Trophoblast cell (in vitro differentiated cells and primary cell): Measurements from ENCODE around the gene ENDOU.

Experiments used
- DNase-seq, 2 donors: peaks; one replicate each; pipeline ENCODE4 v3.0.0-alpha.2; 2016
- H2AFZ ChIP-seq: 2 replicates; pipeline ENCODE4 v1.6.1; 2013; ENCODE audit warnings: low read length, moderate library complexity, mild to moderate bottlenecking; ENCODE audit not compliant: insufficient read depth, poor library complexity
- H2AK5ac ChIP-seq: 2 replicates; pipeline ENCODE4 v1.6.1; 2013; ENCODE audit warnings: mild to moderate bottlenecking, low read length
- H2BK120ac ChIP-seq: 2 replicates; pipeline ENCODE4 v1.6.1; 2013; ENCODE audit warnings: low read length, mild to moderate bottlenecking, moderate library complexity; ENCODE audit not compliant: insufficient read depth, poor library complexity
- H2BK12ac ChIP-seq: 2 replicates; pipeline ENCODE4 v1.6.1; 2013; ENCODE audit warnings: mild to moderate bottlenecking, low read length, moderate library complexity
- H2BK5ac ChIP-seq: 2 replicates; pipeline ENCODE4 v1.6.1; 2013; ENCODE audit warnings: low read length, low read depth, moderate library complexity, mild to moderate bottlenecking; ENCODE audit not compliant: poor library complexity
- H3K14ac ChIP-seq: 2 replicates; pipeline ENCODE4 v1.6.1; 2013; ENCODE audit warnings: mild to moderate bottlenecking, low read length
- H3K18ac ChIP-seq: 2 replicates; pipeline ENCODE4 v1.6.1; 2013; ENCODE audit warnings: mild to moderate bottlenecking, low read length
- H3K23ac ChIP-seq: 2 replicates; pipeline ENCODE4 v1.6.1; 2013; ENCODE audit warnings: low read length
- H3K27ac ChIP-seq: 2 replicates; pipeline ENCODE4 v1.5.1; 2013; ENCODE audit warnings: low read depth, mild to moderate bottlenecking, inconsistent platforms, low read length, moderate library complexity
- H3K27me3 ChIP-seq: 2 replicates; pipeline ENCODE4 v1.6.1; 2013; ENCODE audit warnings: inconsistent platforms, mild to moderate bottlenecking, low read length, moderate library complexity; ENCODE audit not compliant: insufficient read depth
- H3K36me3 ChIP-seq, 2 experiments: 1 replicate in 1 of 2; 2 replicates in 1 of 2; pipeline ENCODE4 v1.6.1; 2013; ENCODE audit warnings: low read length in 2 of 2, mild to moderate bottlenecking in 2 of 2, moderate library complexity in 1 of 2; ENCODE audit not compliant: insufficient read depth in 2 of 2, control insufficient read depth in 1 of 2
- H3K4ac ChIP-seq: 2 replicates; pipeline ENCODE4 v1.6.1; 2013; ENCODE audit warnings: low read depth, mild to moderate bottlenecking, low read length, moderate library complexity
- H3K4me1 ChIP-seq, 2 experiments: 1 replicate in 1 of 2; 2 replicates in 1 of 2; pipeline ENCODE4 v1.6.1; 2013; ENCODE audit warnings: low read length in 2 of 2, mild to moderate bottlenecking in 2 of 2, moderate library complexity in 1 of 2; ENCODE audit not compliant: insufficient read depth in 2 of 2, control insufficient read depth in 1 of 2
- H3K4me2 ChIP-seq: 2 replicates; pipeline ENCODE4 v1.6.1; 2013; ENCODE audit warnings: inconsistent platforms, mild to moderate bottlenecking, low read length, moderate library complexity
- H3K4me3 ChIP-seq: 2 replicates; pipeline ENCODE4 v1.5.1; 2013; ENCODE audit warnings: mild to moderate bottlenecking, low read depth, low read length, inconsistent platforms
- H3K79me1 ChIP-seq: one replicate; pipeline ENCODE4 v1.6.1; 2013; ENCODE audit warnings: low read length
- H3K79me2 ChIP-seq: 2 replicates; pipeline ENCODE4 v1.6.1; 2013; ENCODE audit warnings: low read length, mild to moderate bottlenecking; ENCODE audit not compliant: control insufficient read depth, insufficient read depth, poor library complexity
- H3K9ac ChIP-seq: 2 replicates; pipeline ENCODE4 v1.6.1; 2013; ENCODE audit warnings: mild to moderate bottlenecking, low read length
- H3K9me3 ChIP-seq: 2 replicates; pipeline ENCODE4 v1.6.1; 2013; ENCODE audit warnings: low read depth, mild to moderate bottlenecking, control low read depth, inconsistent platforms, low read length; ENCODE audit not compliant: insufficient read depth
- H4K12ac ChIP-seq: 2 replicates; pipeline ENCODE4 v1.6.1; 2013; ENCODE audit warnings: low read depth, mild to moderate bottlenecking, low read length, moderate library complexity
- H4K8ac ChIP-seq: 2 replicates; pipeline ENCODE4 v1.6.1; 2013; ENCODE audit warnings: low read depth, mild to moderate bottlenecking, low read length, moderate library complexity
- H4K91ac ChIP-seq: one replicate; pipeline ENCODE4 v1.6.1; 2013; ENCODE audit warnings: low read depth, mild to moderate bottlenecking, low read length, moderate library complexity
- WGBS: extraction: QIAGEN DNeasy Blood & Tissue Kit; methylation state at CpG from one replicate; pipeline ENCODE4 v1.1.7; 2013; ENCODE audit warnings: missing lambda C conversion rate; ENCODE audit not compliant: insufficient read length, insufficient coverage; ENCODE audit errors: extremely low coverage; 5-methylcytosine and 5-hydroxymethylcytosine counted together

Gene ENDOU

DNA sequence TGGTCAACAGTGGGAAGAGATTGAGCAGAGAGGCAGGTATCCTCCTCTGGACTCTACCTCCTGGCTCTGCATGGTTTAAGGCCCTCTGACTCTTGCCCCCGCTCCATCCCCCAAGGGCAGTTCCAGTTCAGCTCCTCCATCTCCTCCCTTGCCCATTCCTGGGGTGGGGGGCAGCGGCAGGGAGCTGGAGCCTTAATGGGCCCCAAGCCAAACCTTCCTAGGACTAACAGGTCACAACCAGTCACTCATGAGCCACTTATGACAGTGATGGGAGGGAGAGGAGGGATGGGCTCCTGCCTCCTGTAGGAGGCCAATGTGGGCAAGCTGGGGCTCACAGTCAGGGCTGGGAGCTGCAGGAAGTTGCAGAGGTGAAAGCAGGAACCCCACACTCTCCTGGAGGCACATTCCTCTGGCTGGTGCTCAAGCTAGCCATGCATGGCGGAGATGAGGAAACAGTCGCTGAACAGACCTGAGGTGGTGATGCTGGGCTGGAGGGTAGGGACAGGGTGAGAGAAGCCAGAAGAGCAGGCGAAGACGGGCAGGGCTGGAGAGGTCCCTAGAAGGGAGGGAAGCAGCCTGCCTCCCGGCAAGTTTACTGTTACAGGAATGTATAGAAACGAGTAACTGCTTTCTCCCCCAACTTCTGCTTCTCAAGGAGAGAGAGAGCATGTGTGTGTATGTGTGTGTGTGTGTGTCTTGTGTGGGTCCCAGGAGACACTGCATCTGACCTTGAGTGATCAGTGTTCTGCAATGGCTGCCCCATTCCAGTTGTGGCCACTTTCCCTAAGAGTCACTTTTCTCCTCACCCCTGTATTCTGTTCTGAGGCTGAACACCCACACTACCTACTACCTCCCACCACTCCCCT is 38.4 kb upstream of the ENDOU start:
- Histone ChIP-seq H2BK5ac (no peak overlapping the region), H3K27me3 (no peaks in the 10 kb centered on the region), H3K14ac (no peak overlapping the region), H4K91ac (no peak overlapping the region), H3K4me1 (peaks cover 10 to 12% of the 10 kb centered on the region in 2 experiments), H2BK120ac (no peak overlapping the region), H3K79me1 (peaks cover 10% of the 10 kb centered on the region), H3K27ac (no peak overlapping the region), H2AFZ (no peak overlapping the region), H4K8ac (no peak overlapping the region), H3K9ac (no peak overlapping the region), H3K4me2 (no peak overlapping the region), H3K9me3 (no peaks in the 10 kb centered on the region), H3K4ac (no peak overlapping the region), H3K4me3 (no peak overlapping the region), H3K36me3 (no peaks in the 10 kb centered on the region), H3K79me2 (no peaks in the 10 kb centered on the region), H2AK5ac (no peak overlapping the region), H4K12ac (no peak overlapping the region), H3K23ac (no peak overlapping the region), H3K18ac (no peak overlapping the region), H2BK12ac (no peak overlapping the region)
- whole genome bisulfite sequencing: no CpG with 5 or more reads among the region's 8 CpGs
- no peak for DNase-seq

DNA sequence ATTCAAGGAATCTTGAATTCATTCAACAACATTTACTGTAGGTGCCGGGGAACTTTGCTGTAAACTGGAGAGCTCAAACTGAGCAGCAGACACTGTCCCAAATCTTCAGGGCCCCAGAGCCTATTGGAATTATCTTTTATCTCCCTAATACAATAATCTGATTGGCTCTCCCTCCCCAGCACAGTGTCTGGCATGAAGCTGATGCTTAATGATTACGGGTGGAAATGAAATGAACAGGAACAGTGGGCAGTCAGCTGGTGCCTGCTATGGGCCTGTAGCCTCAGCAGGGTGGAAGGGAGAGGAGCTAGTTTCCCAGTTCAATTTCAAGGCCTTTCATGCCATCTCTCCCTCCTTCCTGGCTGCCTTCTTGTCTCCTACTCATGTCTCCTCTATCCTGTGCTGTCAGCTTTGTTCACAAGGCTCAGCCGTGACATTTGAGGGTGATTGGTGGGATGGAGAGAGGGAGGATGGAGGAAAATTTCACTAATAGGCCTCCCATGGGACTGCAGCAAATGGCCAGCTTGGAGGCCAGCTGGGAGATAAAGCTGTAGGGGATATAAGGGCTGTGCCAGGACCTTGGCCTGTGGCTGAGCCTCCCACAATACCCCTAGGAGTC is 37.7 kb upstream of the ENDOU start:
- H4K12ac ChIP-seq: no peak overlapping the region
- no peaks in the 10 kb centered on the region for H3K79me2 ChIP-seq
- no peaks in the 10 kb centered on the region for H3K36me3 ChIP-seq
- DNase-seq: no peak
- no peak overlapping the region for H2BK5ac ChIP-seq
- H3K4me2 ChIP-seq: no peak overlapping the region
- no peak overlapping the region for H4K8ac ChIP-seq
- no peak overlapping the region for H2BK12ac ChIP-seq
- no peak overlapping the region for H2AFZ ChIP-seq
- H3K18ac ChIP-seq: no peak overlapping the region
- no peaks in the 10 kb centered on the region for H3K9me3 ChIP-seq
- H2BK120ac ChIP-seq: no peak overlapping the region
- no peak overlapping the region for H3K23ac ChIP-seq
- no peaks in the 10 kb centered on the region for H3K27me3 ChIP-seq
- H2AK5ac ChIP-seq: no peak overlapping the region
- no peak overlapping the region for H3K27ac ChIP-seq
- no CpG with 5 or more reads among the region's 3 CpGs for WGBS
- no peak overlapping the region for H3K14ac ChIP-seq
- no peak overlapping the region for H3K4me3 ChIP-seq
- H3K79me1 ChIP-seq: peaks cover 11% of the 10 kb centered on the region
- H3K4ac ChIP-seq: no peak overlapping the region
- peaks cover 12 to 14% of the 10 kb centered on the region in 2 experiments for H3K4me1 ChIP-seq
- no peak overlapping the region for H3K9ac ChIP-seq
- no peak overlapping the region for H4K91ac ChIP-seq

DNA sequence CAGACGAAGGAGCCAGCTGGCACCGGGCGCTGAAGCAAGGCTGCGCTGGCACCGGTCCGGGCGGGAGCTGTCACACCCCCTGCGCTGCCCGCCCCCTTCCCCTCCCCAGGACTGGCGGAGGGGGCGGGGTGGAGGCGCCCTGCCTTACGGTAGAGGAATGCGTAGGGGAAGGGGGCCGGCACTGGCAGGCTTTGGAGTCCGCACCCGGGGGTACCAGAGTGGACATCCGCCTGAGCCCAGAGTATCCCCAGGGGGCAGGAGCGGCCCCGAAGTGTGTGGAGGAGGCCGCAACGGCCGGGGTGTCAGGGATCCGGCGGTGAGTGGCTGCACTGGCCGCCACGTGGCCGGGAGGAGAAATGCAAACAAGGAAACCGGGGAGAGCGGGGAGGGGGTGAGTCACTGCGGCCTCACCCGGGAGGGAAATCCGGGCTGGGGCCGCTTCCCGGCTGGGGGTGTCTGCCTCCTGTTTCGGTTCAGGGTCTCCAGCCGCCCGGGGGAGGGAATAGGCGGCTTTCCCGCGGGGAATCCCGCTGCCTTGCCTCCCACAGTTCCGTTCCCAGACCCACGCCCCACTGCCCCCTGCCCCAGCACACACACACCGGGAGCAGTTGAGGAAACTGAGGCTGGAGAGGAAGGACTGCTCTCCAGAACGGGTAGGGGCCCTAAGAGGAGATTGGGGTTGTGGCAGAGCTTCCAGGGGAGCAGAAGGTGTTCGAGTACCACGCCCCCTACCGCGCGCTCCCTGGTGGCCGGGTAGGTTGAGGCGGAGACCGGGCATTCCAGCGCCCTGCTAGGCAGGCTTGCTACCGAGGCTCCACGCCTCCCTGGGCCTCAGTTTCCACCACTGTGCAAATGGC is 33.8 kb upstream of the ENDOU start, which contains the start of gene RAPGEF3:
TSS of gene RAPGEF3 (minus strand) at position 47 of the 857 bp plus-strand sequence. CDS start 324 bp downstream, outside the sequence.
- Histone ChIP-seq H3K9ac (no peak within 1 kb of the TSS), H3K27ac (no peak within 1 kb of the TSS), H3K4me1 (peaks cover 38 to 42% of the 10 kb centered on the region in 2 experiments), H3K79me2 (no peaks in the 10 kb centered on the region), H2BK12ac (peak within 1 kb of the TSS; percentile 42), H2BK120ac (peak within 1 kb of the TSS; percentile 69), H2BK5ac (no peak within 1 kb of the TSS), H4K91ac (peak within 1 kb of the TSS; percentile 73), H3K4me2 (peak within 1 kb of the TSS; percentile 56), H3K36me3 (no peaks in the 10 kb centered on the region), H2AFZ (peak within 1 kb of the TSS; percentile 83), H3K4ac (peak within 1 kb of the TSS; percentile 48), H2AK5ac (peak within 1 kb of the TSS; percentile 55), H4K12ac (peak within 1 kb of the TSS; percentile 21), H3K14ac (peak within 1 kb of the TSS; percentile 45), H4K8ac (peak within 1 kb of the TSS; percentile 89), H3K27me3 (no peaks in the 10 kb centered on the region), H3K4me3 (peak within 1 kb of the TSS; percentile 62), H3K23ac (no peak within 1 kb of the TSS), H3K9me3 (no peaks in the 10 kb centered on the region), H3K79me1 (peaks cover 11% of the 10 kb centered on the region), H3K18ac (peak within 1 kb of the TSS; percentile 71)
- DNase-seq: peak; percentile 52 to 76
- WGBS: no CpG with 5 or more reads among the region's 57 CpGs

DNA sequence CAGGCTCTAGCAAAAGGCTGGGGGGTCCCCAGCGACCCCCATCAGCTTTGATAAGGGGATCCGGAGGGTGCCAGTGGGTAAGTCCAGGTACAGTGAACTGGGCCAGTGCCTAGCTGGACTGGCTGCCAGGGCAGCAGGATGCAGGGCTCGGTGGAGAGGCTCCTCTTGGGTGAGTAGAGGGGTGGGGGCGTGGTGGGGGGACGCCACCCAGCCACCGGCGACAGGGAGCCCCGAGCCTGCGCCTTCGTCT is 33.2 kb upstream of the ENDOU start:
- peak overlapping the region; percentile 12 for H2BK120ac ChIP-seq
- DNase-seq: no peak
- peaks cover 14% of the 10 kb centered on the region for H3K79me1 ChIP-seq
- H2BK12ac ChIP-seq: peak overlapping the region; percentile 42
- H4K91ac ChIP-seq: peak overlapping the region; percentile 73
- no peak overlapping the region for H2AK5ac ChIP-seq
- H3K9me3 ChIP-seq: no peaks in the 10 kb centered on the region
- peak overlapping the region; percentile 4 for H3K18ac ChIP-seq
- H3K23ac ChIP-seq: no peak overlapping the region
- H3K4me1 ChIP-seq: peaks cover 42 to 47% of the 10 kb centered on the region in 2 experiments
- H3K14ac ChIP-seq: peak overlapping the region; percentile 9
- peak overlapping the region; percentile 62 for H3K4me3 ChIP-seq
- H3K4me2 ChIP-seq: peak overlapping the region; percentile 56
- H3K79me2 ChIP-seq: no peaks in the 10 kb centered on the region
- no peak overlapping the region for H3K9ac ChIP-seq
- peak overlapping the region; percentile 10 for H3K4ac ChIP-seq
- no peaks in the 10 kb centered on the region for H3K36me3 ChIP-seq
- H2AFZ ChIP-seq: peak overlapping the region; percentile 33
- no CpG with 5 or more reads among the region's 10 CpGs for WGBS
- H4K12ac ChIP-seq: peak overlapping the region; percentile 8
- H2BK5ac ChIP-seq: no peak overlapping the region
- H3K27ac ChIP-seq: no peak overlapping the region
- peak overlapping the region; percentile 23 for H4K8ac ChIP-seq
- H3K27me3 ChIP-seq: no peaks in the 10 kb centered on the region
